ENCODE data around the gene ATG2A. TPM values are rescaled to one million over a fixed set of nuclear protein-coding genes. Genes with fewer than 3 reads are reported as not detected.

The ATG2A gene
- total RNA-seq, 1 donor from 2014 or later, result 16.3 TPM

GRCh38 chr11:64923944-64924909 lies 7.2 kb upstream of the ATG2A start, which contains the start of gene PPP2R5B:
PPP2R5B (plus strand) TSS chr11:64924689; CDS start chr11:64925735, 1,046 bp downstream.
- Mint-ChIP-seq H3K36me3 (ENCODE audit: low read depth) (peaks cover 5% of the 10 kb centered on the region), H3K9me3 (ENCODE audit: low read depth) (no peaks in the 10 kb centered on the region), H3K4me3 (ENCODE audit: unreplicated experiment) (peak within 1 kb of the TSS; percentile 94), H3K4me1 (ENCODE audit: low read depth) (peaks cover 27% of the 10 kb centered on the region), H3K27me3 (ENCODE audit: low read depth) (no peaks in the 10 kb centered on the region), H3K27ac (ENCODE audit: unreplicated experiment) (peak within 1 kb of the TSS; percentile 98)
- no peak for DNase-seq (ENCODE audit: low spot score)
- TF ChIP-seq CTCF (IDR thresholded peaks at IDR 0.05), result no peak

GRCh38 chr11:64923151-64923661 lies 6.2 kb upstream of the ATG2A start:
- H3K9me3 Mint-ChIP-seq (ENCODE audit: low read depth), result no peaks in the 10 kb centered on the region
- peaks cover 4% of the 10 kb centered on the region for H3K36me3 Mint-ChIP-seq (ENCODE audit: low read depth)
- DNase-seq (ENCODE audit: low spot score), result no peak
- no peak overlapping the region for H3K4me3 Mint-ChIP-seq (ENCODE audit: unreplicated experiment)
- no peak overlapping the region for H3K27ac Mint-ChIP-seq (ENCODE audit: unreplicated experiment)
- TF ChIP-seq CTCF (IDR thresholded peaks at IDR 0.05), result no peak
- H3K4me1 Mint-ChIP-seq (ENCODE audit: low read depth), result peaks cover 29% of the 10 kb centered on the region
- H3K27me3 Mint-ChIP-seq (ENCODE audit: low read depth), result no peaks in the 10 kb centered on the region

GRCh38 chr11:64921384-64921783 lies 4.4 kb upstream of the ATG2A start:
- TF ChIP-seq CTCF (IDR thresholded peaks at IDR 0.05), result no peak
- DNase-seq (ENCODE audit: low spot score), result no peak
- Mint-ChIP-seq H3K4me3 (ENCODE audit: unreplicated experiment) (no peak overlapping the region), H3K4me1 (ENCODE audit: low read depth) (peaks cover 37% of the 10 kb centered on the region), H3K27ac (ENCODE audit: unreplicated experiment) (no peak overlapping the region), H3K9me3 (ENCODE audit: low read depth) (no peaks in the 10 kb centered on the region), H3K27me3 (ENCODE audit: low read depth) (no peaks in the 10 kb centered on the region), H3K36me3 (ENCODE audit: low read depth) (no peaks in the 10 kb centered on the region)

- Mint-ChIP-seq H3K4me3 (ENCODE audit: unreplicated experiment) (no peak overlapping the region), H3K27ac (ENCODE audit: unreplicated experiment) (no peak overlapping the region)
Measured at GRCh38 chr11:64920124-64920523, 3.1 kb upstream of the ATG2A start.

More at GRCh38 chr11:64920124-64920523, 3.1 kb upstream of the ATG2A start:
- Mint-ChIP-seq H3K36me3 (ENCODE audit: low read depth) (no peaks in the 10 kb centered on the region), H3K4me1 (ENCODE audit: low read depth) (peaks cover 32% of the 10 kb centered on the region), H3K9me3 (ENCODE audit: low read depth) (no peaks in the 10 kb centered on the region), H3K27me3 (ENCODE audit: low read depth) (no peaks in the 10 kb centered on the region)
- TF ChIP-seq CTCF (IDR thresholded peaks at IDR 0.05), result no peak
- no peak for DNase-seq (ENCODE audit: low spot score)

Data from chondrocyte (in vitro differentiated cells).